Activated T-cell treated with anti-CD3 and anti-CD28 coated beads for 24 hours (primary cell): ENCODE results near the gene LETM1.

Source experiments
- DNase-seq: peaks from one replicate; pipeline ENCODE4 v3.0.0-alpha.2; 2020; ENCODE audit warnings: low read depth

Gene LETM1

GRCh38 chr4:1777822-1778641, 77.9 kb downstream of the LETM1 start:
- no peak for DNase-seq

- DNase-seq = no peak
Measured at GRCh38 chr4:1776521-1777161, 79.3 kb downstream of the LETM1 start.

GRCh38 chr4:1775731-1776500, 80.0 kb downstream of the LETM1 start:
- no peak for DNase-seq

- DNase-seq = no peak
Measured at GRCh38 chr4:1773754-1774153, 82.2 kb downstream of the LETM1 start.

- no peak for DNase-seq
Measured at GRCh38 chr4:1772853-1773538, 83.0 kb downstream of the LETM1 start.

- no peak for DNase-seq
Measured at GRCh38 chr4:1771555-1772305, 84.2 kb downstream of the LETM1 start.

GRCh38 chr4:1770791-1771231, 85.1 kb downstream of the LETM1 start:
- no peak for DNase-seq

GRCh38 chr4:1770245-1770644, 85.7 kb downstream of the LETM1 start:
- no peak for DNase-seq

- no peak for DNase-seq
Measured at GRCh38 chr4:1769692-1770091, 86.3 kb downstream of the LETM1 start.

- DNase-seq = no peak
Measured at GRCh38 chr4:1768367-1769034, 87.5 kb downstream of the LETM1 start.

GRCh38 chr4:1767770-1768366, 88.1 kb downstream of the LETM1 start:
- no peak for DNase-seq

- DNase-seq = no peak
Measured at GRCh38 chr4:1767061-1767769, 88.7 kb downstream of the LETM1 start.

GRCh38 chr4:1766106-1767060, 89.6 kb downstream of the LETM1 start:
- no peak for DNase-seq

GRCh38 chr4:1765409-1766072, 90.4 kb downstream of the LETM1 start:
- DNase-seq = no peak

GRCh38 chr4:1764670-1765069, 91.3 kb downstream of the LETM1 start:
- DNase-seq = no peak

- no peak for DNase-seq
Measured at GRCh38 chr4:1763550-1764080, 92.3 kb downstream of the LETM1 start.

GRCh38 chr4:1763070-1763549, 92.8 kb downstream of the LETM1 start:
- no peak for DNase-seq
